ENCODE measurements around the gene ZSWIM9.

The ZSWIM9 gene

DNA sequence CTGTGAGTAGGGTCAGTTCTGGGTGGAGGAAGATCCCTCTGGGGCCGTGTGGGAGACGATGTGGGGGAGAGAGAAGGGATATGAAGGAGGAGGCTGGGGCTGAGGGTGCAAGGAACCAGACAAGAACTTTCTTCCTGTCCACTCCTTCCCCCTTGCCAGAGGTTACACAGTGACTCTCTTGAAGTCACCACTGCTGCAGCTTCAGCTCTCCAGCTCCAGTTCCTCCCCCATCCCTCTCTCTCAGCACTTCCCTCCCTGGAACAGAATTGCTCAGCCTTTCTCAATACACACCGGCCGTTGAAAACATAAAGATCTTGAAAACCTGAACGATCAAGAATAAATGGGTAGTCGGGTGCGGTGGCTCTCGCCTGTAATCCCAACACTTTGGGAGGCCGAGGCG is 5.1 kb downstream of the ZSWIM9 start:
- DNase-seq: no peak

DNA sequence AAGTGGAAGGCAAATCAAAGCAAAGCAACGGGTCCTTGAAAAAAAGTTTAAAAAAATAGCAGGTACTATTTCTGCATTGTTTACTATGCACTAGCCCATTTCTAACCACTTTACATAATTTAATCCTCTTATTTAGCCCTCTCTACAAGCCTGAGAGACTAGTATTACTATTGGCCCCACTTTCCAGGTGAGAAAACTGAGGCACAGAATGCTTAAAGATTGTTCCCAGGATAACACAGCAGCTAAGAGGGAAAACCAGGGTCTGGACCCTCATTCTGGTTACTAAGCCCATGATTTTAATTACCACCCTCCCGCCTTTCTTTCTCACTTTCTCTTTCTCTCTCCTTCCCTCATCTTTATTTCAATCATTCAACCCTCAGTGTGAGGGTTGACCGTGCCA is 5.7 kb downstream of the ZSWIM9 start:
- no peak for DNase-seq

DNA sequence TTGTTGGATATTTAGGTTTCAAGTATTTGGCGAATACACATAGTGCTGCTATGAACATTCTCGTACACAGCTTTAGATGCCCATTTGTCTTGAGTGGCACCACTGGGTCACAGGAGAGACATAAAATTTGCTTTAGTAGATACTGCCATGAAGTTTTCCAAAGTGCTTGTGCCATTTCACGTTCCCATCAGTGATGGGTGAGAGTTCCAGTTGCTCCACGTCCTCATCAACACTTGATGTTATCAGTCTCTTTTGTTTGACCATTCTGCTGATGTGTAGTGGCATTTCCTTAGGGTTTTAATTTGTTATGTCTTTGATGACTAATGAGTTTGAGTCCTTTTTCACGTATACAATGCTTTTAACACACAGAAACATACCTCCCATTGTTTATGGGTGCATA is 11.0 kb downstream of the ZSWIM9 start:
- DNase-seq: no peak

DNA sequence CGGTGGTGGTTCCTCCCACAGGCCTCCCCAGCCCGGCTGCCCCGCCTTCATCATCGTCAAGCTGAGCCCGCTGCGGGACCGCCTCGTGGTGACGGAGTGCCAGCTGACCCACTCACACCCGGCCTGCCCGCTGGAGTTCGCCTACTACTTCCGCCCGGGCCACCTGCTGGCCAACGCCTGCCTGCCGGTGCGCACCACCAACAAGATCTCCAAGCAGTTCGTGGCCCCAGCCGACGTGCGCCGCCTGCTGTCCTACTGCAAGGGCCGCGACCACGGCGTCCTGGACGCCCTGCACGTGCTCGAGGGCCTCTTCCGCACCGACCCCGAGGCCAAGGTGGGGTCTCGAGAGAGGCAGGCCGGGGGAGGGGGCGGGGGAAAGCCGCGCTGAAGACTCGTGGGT is 12.0 kb downstream of the ZSWIM9 start:
- no peak for DNase-seq

DNA sequence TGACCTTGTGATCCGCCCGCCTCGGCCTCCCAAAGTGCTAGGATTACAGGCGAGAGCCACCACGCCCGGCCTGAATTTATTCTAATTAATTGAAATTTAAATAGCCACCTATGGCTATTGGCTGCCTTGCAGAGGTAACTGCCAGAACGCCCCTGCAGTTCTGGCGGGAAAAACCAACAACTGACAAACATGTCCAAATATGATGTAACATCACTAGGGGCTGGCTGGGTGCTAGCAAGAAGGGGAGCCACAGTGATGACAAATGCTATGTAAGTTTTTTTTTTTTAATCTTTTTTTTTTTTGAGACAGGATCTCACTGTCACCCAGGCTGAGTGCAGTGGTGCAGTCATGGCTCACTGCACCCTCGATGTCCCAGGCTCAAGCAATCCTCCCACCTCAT is 12.9 kb downstream of the ZSWIM9 start:
- no peak for DNase-seq

GRCh38 chr19:48186015-48186414 is 15.5 kb downstream of the ZSWIM9 start:
- no peak for DNase-seq

- peak in 1 of 2 donors; percentile 19 for DNase-seq
These were observed 16.1 kb downstream of the ZSWIM9 start for GRCh38 chr19:48186541-48186991.

DNA sequence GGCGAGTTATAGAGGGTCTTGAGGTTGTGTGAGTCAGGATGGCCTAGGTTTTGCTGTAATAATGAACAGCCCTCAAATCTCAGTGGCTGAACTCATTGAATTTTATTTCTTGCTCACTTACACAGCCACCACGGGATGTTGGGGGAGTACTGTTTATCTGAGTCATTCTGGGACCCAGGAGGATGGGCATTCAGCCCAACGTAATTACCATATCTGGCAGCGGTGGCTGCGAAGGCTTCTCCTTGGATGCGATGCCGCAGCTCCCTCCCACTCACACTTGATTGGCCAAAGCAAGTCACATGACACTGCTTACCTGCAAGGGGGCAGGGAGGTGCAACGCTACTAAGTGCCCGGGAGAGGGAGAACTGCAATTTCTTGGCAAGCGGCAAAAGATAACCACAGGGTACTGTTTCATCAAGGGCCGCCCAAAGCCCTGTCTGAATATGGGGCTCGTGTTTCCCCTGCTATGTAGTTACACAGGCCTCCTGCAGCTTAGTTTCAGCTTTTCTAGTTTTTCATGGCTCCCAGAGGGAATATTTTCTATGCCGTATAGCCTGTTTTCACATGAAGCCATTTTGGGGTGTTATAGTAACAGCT is 19.9 kb downstream of the ZSWIM9 start:
- peak; percentile 19 to 80 for DNase-seq

DNA sequence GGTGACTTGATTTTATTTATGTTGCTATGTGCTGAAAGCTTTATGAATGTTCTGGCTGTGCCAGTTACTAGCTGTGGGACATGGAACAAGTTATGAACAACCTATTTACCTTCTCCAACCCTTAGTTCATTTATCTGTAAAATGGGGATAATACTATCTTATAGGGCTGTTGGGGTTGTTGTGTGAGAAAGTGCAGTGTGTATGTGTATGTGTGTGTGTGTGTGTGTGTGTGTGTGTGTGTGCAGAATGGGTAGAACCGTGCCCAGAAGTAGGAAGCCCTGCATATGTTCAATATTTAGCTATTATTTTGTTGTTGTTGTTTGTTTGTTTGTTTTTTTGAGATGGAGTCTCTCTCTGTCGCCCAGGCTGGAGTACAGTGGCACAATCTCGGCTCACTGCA is 20.4 kb downstream of the ZSWIM9 start:
- DNase-seq: no peak

DNA sequence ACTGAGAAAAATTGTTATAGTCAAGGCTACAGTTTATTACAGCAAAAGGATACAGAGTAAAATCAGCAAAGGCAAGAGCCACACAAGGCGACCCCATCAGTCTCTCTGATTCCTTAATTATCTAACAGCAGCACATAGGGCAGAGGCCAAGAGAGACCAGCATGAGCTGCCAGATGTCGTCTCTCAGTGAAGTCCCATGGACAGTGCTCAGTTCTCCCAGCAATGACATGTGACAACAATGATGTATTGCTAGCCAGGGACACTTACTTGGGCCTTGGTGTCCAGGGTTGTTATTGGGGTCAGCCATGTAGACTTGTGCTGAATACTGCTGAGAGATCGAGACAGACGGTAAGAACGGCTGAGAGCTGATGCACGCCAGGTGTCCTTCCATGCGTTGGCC is 22.3 kb downstream of the ZSWIM9 start:
- no peak for DNase-seq

GRCh38 chr19:48194041-48194843 is 23.8 kb downstream of the ZSWIM9 start:
- DNase-seq: peak; percentile 5 to 30

- DNase-seq: no peak
These were observed 24.7 kb downstream of the ZSWIM9 start for GRCh38 chr19:48194844-48195830.

- DNase-seq: no peak
These were observed 25.9 kb downstream of the ZSWIM9 start for GRCh38 chr19:48196321-48196763.

DNA sequence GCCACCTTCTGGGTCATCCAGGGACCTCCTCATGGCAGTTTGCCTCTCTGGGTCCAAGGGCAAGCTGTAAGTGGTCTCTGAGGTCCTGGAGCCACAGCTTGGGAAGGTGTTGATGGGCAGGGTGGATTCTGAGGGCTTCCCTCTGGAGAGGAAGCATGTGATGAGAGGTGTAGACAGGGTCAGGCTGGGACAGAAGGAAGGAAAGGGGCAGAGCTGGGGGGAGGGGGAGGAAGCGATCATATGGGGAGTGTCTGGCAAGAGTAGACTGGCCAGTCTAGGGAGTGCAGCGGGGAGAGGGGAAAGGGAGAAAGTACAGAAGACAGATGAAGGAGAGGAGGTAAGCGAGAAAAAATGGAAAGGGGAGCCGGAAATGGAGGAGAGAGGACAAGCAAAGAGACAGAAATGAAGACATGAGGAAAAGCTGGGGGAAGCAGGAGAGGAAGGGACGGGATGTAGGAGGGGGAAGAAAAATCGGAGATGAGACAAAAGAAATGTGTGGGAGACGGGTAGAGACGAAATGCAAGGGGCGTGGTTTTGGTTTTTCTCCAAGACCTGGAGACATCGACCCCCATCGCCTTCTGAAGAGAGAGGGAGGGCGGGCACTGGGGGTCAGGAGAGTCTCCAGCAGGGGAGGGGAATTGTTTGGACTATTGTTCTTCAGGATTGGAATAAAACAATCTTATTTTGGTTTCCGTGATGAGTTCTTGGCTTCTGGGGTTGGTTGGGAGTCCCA is 26.6 kb downstream of the ZSWIM9 start:
- no peak for DNase-seq

- DNase-seq: peak in 1 of 2 donors; percentile 2
These were observed 32.8 kb downstream of the ZSWIM9 start for GRCh38 chr19:48203222-48203793.

DNA sequence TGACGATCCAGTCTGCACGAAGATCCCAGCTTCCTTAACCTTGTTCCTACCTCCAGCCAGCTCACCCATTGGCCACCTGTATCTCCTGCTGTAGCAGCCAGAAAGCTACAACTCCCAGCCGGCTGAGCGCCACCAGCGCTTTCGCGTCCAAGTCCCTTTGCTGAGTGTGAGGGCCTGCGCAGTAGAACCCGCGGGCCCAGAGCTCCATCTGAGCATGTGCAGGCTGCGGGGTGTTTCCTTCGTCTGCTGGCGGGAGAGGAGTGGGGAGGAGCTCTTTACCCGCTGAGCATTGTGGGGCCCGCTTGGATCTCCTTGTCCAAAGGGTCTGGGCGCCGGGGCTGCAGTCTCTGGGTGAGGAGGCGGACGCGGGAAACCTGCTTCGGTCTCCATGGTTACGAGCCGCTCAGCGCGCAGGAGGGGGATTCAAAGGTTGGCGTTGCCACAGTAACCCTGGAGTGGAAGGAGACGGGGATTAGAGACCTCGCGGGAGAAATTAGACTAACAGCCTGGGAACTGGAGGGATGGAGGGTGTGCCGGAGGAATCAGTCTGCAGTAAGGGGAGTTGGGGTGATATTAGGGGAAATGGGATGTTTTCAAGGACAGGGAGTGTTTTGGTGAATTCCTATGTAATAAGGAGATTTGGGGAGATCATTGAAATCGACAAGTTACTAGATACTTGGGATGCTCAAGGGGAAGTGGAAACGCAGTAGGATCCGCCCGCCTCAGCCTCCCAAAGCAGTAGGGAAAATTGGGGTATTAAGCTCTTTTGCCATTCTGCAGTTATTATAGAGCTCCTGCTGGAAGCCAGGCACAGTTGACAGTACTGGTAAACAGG is 33.5 kb downstream of the ZSWIM9 start:
- peak; percentile 91 to 92 for DNase-seq

- DNase-seq: no peak
These were observed 36.1 kb downstream of the ZSWIM9 start for GRCh38 chr19:48206397-48207093.

DNA sequence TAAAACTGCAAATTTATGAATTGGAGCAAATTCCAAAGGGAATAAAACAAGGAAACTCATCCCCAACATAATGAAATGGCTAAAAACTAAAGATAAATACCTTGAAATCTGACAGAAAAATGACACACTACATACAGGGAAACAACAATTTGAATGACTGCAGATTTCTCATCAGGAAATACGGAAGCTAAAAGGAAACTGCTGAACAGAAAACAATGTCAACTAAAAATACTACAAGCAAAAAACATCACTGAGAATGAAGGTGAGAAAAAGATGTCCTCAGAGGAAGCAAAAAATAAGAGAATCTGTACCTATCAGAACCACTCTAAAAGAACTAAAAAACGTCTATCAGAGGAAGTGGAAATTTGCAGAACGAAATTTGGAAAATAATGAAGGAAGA is 39.5 kb downstream of the ZSWIM9 start:
- DNase-seq: no peak

GRCh38 chr19:48213959-48214358 is 43.5 kb downstream of the ZSWIM9 start:
- no peak for DNase-seq

GRCh38 chr19:48216933-48217332 is 46.5 kb downstream of the ZSWIM9 start:
- DNase-seq: no peak

- no peak for DNase-seq
These were observed 48.5 kb downstream of the ZSWIM9 start for GRCh38 chr19:48218997-48219396.

Measured in CD4-positive, alpha-beta T cell treated with Interleukin-1 beta for 1 hour (primary cell).